Heart left ventricle (tissue), 16 donors: ENCODE measurements around the gene ISG15. TPM values are rescaled to one million over a fixed set of nuclear protein-coding genes. Genes with fewer than 3 reads are reported as not detected.
"Not testable (repeated sequence)": the region's sequence is repeated elsewhere in the genome, so short reads cannot be mapped to it uniquely, and the experiment has no call there.

ENCODE experiments used
- ATAC-seq, 4 donors: fragments of 200-7000 bp; cut with Tn5 transposase; one replicate each; pipeline ENCODE4 v1.9.1; 2020 to 2022; ENCODE audit warnings: moderate library complexity in 4 of 4, mild to moderate bottlenecking in 3 of 4, moderate number of reproducible peaks in 1 of 4
- DNase-seq, 5 donors: peaks; one replicate each; pipeline ENCODE4 v3.0.0-alpha.2; 2020
- H3K27ac ChIP-seq, 12 donors: fragments of 200-600 bp; sonication (generic) in 4 of 12; one replicate each; pipeline versions ENCODE4 v1.5.0 to v1.8.0; 2016 to 2022; ENCODE audit warnings: mild to moderate bottlenecking in 2 of 12
- H3K27me3 ChIP-seq, 9 donors: fragments of 200-600 bp; sonication (generic) in 2 of 9; one replicate each; pipeline versions ENCODE4 v1.5.1 to v1.8.0; 2016 to 2022; ENCODE audit warnings: mild to moderate bottlenecking in 3 of 9
- H3K36me3 ChIP-seq, 9 donors: fragments of 200-600 bp; sonication (generic) in 2 of 9; one replicate each; pipeline versions ENCODE4 v1.5.0 to v1.8.0; 2018 to 2022; ENCODE audit warnings: mild to moderate bottlenecking in 2 of 9
- H3K4me1 ChIP-seq, 12 donors: fragments of 200-600 bp; sonication (generic) in 4 of 12; one replicate each; pipeline versions ENCODE4 v1.5.0 to v1.8.0; 2016 to 2022; ENCODE audit warnings: mild to moderate bottlenecking in 3 of 12
- H3K4me3 ChIP-seq, 12 donors: fragments of 200-600 bp; sonication (generic) in 4 of 12; one replicate each; pipeline versions ENCODE4 v1.5.0 to v1.8.0; 2017 to 2022; ENCODE audit warnings: mild to moderate bottlenecking in 9 of 12, moderate library complexity in 4 of 12
- H3K9me3 ChIP-seq, 12 donors: fragments of 200-600 bp; sonication (generic) in 4 of 12; one replicate each; pipeline versions ENCODE4 v1.5.0 to v1.8.0; 2016 to 2022; ENCODE audit warnings: mild to moderate bottlenecking in 1 of 12
- POLR2A ChIP-seq, 2 donors: fragments of 450-650 bp; IDR thresholded peaks; one replicate each; pipeline ENCODE4 v1.6.1; 2017; ENCODE audit warnings: antibody characterized with exemption in 2 of 2, mild to moderate bottlenecking in 2 of 2, moderate library complexity in 2 of 2
- WGBS, 4 donors: extraction: QIAGEN DNeasy Blood & Tissue Kit in 2 of 4; methylation state at CpG; one replicate each; pipeline versions ENCODE4 v1.1.5 to v1.1.7; 2013 to 2018; 5-methylcytosine and 5-hydroxymethylcytosine counted together
- intact Hi-C, 10 donors: fragments of 100-400 bp; cut with DNase I; formaldehyde crosslinking; loops; one replicate each; pipeline versions ENCODE4 v1.11.1 to v1.14.2; 2022
- polyA plus RNA-seq, 2 donors: library from polyadenylated mRNA; stranded (reverse); fragments of 200-250 nt; gene quantifications; one replicate each; pipeline ENCODE4 v1.2.3, GENCODE V29; 2013
- total RNA-seq, 9 donors: library from RNA; depleted of rRNA in 2 of 9; stranded (reverse); fragments of >200 nt in 2 of 9; fragmentation: NEBNext Ultra II Directional in 3 of 9; extraction: Animal tissue kit (Norgen Biotek cat#: 25700) in 3 of 9; gene quantifications; one replicate each; pipeline versions ENCODE4 v1.1.0 to v1.2.4, GENCODE V29; 2016 to 2023
- TF ChIP-seq, protein P1 (sequence below), 12 donors: fragments of 200-600 bp; sonication (generic) in 4 of 12; IDR thresholded peaks; one replicate each; pipeline versions ENCODE4 v1.5.0 to v1.8.0; 2018 to 2022; ENCODE audit warnings: antibody characterized with exemption in 12 of 12, mild to moderate bottlenecking in 5 of 12
- donor health status: ischemic (EF 13 %, LVEDD 7.1; RV severe dilation, severe dysfunction).
- donor health status: healthy with polysubstance abuse.
- donor health status: DM: no; HTN: yes; CAD: no.
- donor health status: DM: no; HTN: no; CAD: no.
- donor health status: ischemic (EF 25% LVEDD 6.9; RV normal size, moderate dysfunction).
- donor health status: ischemic (EF 25% LVEDD 5.7; RV mildly dilated, moderate dysfunction).
- donor health status: healthy.
- donor health status: DM: yes; HTN: yes; CAD: no.
- donor health status: ischemic (EF 35%, LVEDD 5.7; RV mildly dilated, moderate dysfunction).
- donor health status: nonischemic (EF 11% LVEDD 7.7; RV severe dilation, severe dysfunction).
- donor health status: DM: yes; HTN: yes; CAD: no.
- donor health status: PGD.
- donor health status: ischemic (EF 29% LVEDD 5.4; RV normal size, mild dysfunction).
- donor health status: nonischemic (EF 23%, LVEDD 6.1; RV moderate dilation, normal function).

ISG15 gene
- total and polyA plus RNA-seq, 11 donors: 17.0 to 189 (median 34.4) TPM

DNA sequence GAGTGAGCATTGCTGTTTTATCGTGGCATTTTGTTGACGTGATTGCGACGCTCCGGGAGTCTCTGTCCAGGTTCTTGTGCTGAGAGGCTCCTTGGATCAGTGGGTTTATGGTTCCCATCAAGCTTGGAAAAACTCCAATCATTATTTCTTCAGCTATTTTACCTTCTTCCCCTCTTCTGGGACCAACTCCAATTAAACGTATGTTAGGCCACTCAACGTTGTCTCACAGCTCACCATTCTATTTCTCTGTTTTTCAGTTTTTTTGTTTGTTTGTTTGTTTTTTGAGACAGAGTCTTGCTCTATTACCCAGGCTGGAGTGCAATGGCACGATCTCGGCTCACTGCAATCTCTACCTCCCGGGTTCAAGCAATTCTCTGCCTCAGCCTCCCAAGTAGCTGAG, 21.4 kb upstream of the ISG15 start:
- peaks cover 0 to 6% (median 0%) of the 10 kb centered on the region in 9 donors for H3K27me3 ChIP-seq
- TF ChIP-seq POLR2A (IDR thresholded peaks at IDR 0.05): no peak
- TF ChIP-seq, protein P1, sequence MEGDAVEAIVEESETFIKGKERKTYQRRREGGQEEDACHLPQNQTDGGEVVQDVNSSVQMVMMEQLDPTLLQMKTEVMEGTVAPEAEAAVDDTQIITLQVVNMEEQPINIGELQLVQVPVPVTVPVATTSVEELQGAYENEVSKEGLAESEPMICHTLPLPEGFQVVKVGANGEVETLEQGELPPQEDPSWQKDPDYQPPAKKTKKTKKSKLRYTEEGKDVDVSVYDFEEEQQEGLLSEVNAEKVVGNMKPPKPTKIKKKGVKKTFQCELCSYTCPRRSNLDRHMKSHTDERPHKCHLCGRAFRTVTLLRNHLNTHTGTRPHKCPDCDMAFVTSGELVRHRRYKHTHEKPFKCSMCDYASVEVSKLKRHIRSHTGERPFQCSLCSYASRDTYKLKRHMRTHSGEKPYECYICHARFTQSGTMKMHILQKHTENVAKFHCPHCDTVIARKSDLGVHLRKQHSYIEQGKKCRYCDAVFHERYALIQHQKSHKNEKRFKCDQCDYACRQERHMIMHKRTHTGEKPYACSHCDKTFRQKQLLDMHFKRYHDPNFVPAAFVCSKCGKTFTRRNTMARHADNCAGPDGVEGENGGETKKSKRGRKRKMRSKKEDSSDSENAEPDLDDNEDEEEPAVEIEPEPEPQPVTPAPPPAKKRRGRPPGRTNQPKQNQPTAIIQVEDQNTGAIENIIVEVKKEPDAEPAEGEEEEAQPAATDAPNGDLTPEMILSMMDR (IDR thresholded peaks at IDR 0.05): no peak
- no peaks in the 10 kb centered on the region for H3K36me3 ChIP-seq
- intact Hi-C loops: no loop called here
- DNase-seq (no peak), ATAC-seq (no peak)
- H3K4me1 ChIP-seq: no peaks in the 10 kb centered on the region
- H3K27ac ChIP-seq: no peak overlapping the region
- peaks cover 0 to 11% (median 3%) of the 10 kb centered on the region in 12 donors for H3K9me3 ChIP-seq
- no peak overlapping the region for H3K4me3 ChIP-seq
- 95 to 97% (median 96%) methylated on average over 10 of the region's 10 CpGs for WGBS, 4 donors

DNA sequence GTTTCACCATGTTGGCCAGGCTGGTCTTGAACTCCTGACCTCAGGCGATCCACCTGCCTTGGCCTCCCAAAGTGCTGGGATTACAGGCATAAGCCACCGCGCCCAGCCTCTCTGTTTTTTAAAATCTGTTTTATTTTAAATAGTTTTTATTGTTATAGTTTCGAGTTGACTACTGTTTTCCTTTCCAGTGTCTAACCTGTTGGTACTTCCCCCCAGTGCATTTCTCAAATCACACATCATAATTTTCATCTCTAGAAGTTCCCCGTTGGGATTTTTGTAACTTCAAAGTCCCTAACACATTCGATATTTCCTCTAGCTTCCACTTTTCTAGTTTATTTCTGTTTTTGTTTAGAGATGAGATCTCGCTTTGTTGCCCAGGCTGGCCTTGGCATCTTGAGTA, 20.9 kb upstream of the ISG15 start:
- intact Hi-C loops: no loop called here

DNA sequence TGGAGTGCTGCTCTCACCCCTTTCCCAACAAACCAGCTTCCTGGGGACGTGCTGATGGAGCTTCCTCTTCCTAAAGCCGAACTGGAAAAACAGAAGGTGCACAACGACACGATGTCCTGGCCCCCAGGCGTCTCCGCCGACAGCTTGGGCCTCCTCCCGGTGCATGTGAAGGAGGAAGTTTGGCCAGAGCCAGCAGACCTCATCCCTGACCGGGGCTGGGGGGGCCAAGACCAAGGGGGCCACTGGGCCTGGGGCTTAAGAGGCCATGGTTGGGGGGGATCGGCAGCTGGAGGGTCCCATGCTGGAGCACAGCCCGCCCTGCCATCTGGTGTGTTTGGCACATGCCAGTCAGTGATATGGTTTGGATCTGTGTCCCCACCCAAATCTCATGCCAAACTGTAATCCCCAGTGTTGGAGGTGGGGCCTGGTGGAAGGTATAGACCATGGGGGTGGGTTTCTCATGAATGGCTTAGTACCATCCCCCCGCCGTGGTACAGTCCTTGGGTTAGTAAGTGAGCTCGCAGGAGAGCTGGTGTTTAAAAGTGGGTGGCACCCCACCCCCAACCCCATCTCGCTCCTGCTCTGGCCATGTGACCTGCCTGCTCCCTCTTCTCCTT, 19.8 kb upstream of the ISG15 start:
- ATAC-seq (no peak), DNase-seq (peak in 2 of 5 donors; percentile 13 to 49)
- Histone ChIP-seq H3K4me1 (peaks cover 0 to 16% (median 10%) of the 10 kb centered on the region in 12 donors), H3K27me3 (peaks cover 0 to 22% (median 0%) of the 10 kb centered on the region in 9 donors), H3K27ac (no peak overlapping the region), H3K4me3 (no peak overlapping the region), H3K9me3 (peaks cover 0 to 11% (median 3%) of the 10 kb centered on the region in 12 donors), H3K36me3 (peaks cover 0 to 7% (median 0%) of the 10 kb centered on the region in 9 donors)
- TF ChIP-seq, protein P1 (IDR thresholded peaks at IDR 0.05): no peak
- TF ChIP-seq POLR2A (IDR thresholded peaks at IDR 0.05): no peak
- intact Hi-C loops: no loop called here
- WGBS, 4 donors: 71 to 83% (median 73%) methylated on average over 13 to 15 of the region's 15 CpGs

More for the DNA sequence above, 20.9 kb upstream of the ISG15 start:
- Histone ChIP-seq H3K27me3 (peaks cover 0 to 10% (median 0%) of the 10 kb centered on the region in 9 donors), H3K36me3 (no peaks in the 10 kb centered on the region), H3K4me1 (peaks cover 0 to 4% (median under 1%) of the 10 kb centered on the region in 12 donors), H3K4me3 (no peak overlapping the region), H3K27ac (no peak overlapping the region), H3K9me3 (peaks cover 0 to 11% (median 3%) of the 10 kb centered on the region in 12 donors)
- TF ChIP-seq, protein P1 (IDR thresholded peaks at IDR 0.05): no peak
- no peak for TF ChIP-seq POLR2A (IDR thresholded peaks at IDR 0.05)
- WGBS, 4 donors: 93 to 96% (median 94%) methylated on average over 7 of the region's 7 CpGs
- DNase-seq (no peak), ATAC-seq (no peak)

DNA sequence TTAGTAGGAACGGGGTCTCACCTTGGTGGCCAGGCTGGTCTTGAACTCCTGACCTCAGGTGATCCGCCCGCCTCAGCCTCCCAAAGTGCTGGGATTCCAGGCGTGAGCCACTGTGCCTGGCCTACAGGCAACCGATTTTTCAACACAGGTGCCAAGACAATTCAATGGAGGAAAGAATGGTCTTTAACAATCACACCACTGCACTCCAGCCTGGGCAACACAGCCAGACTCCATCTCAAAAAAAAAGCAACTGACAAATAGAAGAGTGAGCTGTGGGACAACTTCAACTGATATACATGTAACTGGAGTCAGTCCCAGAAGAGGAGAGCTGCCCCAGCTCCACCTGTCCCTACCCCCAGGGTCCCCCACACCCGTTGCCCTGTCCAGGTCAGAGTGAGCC, 18.8 kb upstream of the ISG15 start:
- intact Hi-C loops, ATAC-seq, H3K27ac ChIP-seq, DNase-seq, H3K4me3 ChIP-seq, H3K36me3 ChIP-seq: not testable (repeated sequence)
- WGBS, 4 donors: 86 to 95% (median 88%) methylated on average over 6 of the region's 6 CpGs
- Histone ChIP-seq H3K4me1 (peaks cover 0 to 22% (median 15%) of the 10 kb centered on the region in 12 donors), H3K27me3 (peaks cover 0 to 32% (median 0%) of the 10 kb centered on the region in 9 donors), H3K9me3 (peaks cover 0 to 11% (median 3%) of the 10 kb centered on the region in 12 donors)
